Activated naive CD4-positive, alpha-beta T cell treated with anti-CD3 and anti-CD28 coated beads, Interleukin-2, amount 50 U/mL, for 16 hours (primary cell): ENCODE measurements around the gene AR.
"Not testable (repeated sequence)": the region's sequence is repeated elsewhere in the genome, so short reads cannot be mapped to it uniquely, and the experiment has no call there.

ENCODE experiments used
- DNase-seq: peaks from one replicate; pipeline ENCODE4 v3.0.0-alpha.2; 2020

The AR gene

DNA sequence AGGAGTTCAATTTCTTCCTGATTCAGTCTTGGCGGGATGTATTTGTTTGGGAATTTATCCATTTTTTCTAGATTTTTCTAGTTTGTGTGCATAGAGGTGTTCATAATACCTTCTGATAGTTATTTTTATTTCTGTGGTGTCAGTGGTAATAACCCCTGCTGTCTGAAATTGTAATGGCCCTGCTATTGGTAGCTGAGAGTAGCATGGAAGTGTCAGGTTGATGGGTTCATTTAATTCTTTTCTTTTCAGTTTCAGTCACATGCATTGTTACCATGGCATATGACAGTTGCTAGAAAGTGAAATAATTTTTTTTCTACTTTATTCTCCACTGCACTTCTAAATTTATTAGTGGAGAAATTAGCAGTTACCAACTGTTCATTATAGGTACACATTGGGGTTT is 20.7 kb downstream of the AR start:
- no peak for DNase-seq

DNA sequence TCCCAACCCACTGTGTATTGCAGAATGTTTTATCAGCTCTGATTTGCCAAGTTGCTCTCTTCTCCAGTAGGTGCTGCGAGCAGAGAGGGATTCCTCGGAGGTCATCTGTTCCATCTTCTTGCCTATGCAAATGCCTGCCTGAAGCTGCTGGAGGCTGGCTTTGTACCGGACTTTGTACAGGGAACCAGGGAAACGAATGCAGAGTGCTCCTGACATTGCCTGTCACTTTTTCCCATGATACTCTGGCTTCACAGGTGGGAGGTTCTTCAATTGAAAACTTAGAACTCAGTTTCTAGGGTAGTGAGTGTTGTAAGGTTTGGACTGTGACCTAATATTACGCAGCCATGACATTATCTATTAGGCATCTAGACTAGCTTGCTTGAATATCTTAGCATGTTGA is 24.9 kb downstream of the AR start:
- DNase-seq: no peak

- DNase-seq: no peak
These were observed 27.0 kb downstream of the AR start for GRCh38 chrX:67570839-67571238.

DNA sequence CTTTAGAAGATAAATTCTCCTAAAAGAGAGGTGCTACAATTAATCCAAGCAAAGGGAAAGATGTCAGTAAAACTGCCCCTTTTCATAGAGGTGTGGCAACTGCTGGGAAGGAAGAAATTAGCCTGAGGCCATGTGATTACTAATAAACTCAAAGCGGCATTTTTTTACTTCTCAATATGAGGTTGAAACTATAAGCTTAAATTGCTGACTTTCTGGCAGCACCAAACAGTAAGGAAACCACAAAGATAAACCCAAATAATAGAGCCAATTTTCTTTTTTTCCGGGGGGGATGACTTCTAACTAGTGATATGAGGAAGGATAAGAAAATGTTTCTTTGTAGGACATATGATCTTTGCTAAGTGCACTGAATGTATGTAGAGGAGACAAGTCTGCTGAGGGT is 30.9 kb downstream of the AR start:
- DNase-seq: no peak

DNA sequence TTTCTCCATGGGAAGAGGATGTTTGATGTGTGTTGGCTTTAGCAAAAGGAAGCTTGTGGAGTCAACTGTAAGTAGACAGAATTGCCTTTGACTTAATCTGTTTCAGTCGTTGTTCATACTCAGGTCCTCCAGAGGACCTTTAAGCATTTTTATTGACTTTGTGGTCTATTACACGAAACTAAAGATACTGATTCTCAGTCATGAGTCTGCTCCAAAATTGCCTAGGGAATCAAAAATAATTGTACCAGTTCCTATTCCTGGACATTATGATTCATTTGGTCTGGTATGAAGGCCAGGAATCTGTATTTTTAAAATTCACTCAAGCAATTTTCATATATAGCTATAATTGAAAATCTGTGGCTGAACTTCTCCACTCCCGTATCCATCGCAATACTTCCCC is 38.6 kb downstream of the AR start:
- no peak for DNase-seq

DNA sequence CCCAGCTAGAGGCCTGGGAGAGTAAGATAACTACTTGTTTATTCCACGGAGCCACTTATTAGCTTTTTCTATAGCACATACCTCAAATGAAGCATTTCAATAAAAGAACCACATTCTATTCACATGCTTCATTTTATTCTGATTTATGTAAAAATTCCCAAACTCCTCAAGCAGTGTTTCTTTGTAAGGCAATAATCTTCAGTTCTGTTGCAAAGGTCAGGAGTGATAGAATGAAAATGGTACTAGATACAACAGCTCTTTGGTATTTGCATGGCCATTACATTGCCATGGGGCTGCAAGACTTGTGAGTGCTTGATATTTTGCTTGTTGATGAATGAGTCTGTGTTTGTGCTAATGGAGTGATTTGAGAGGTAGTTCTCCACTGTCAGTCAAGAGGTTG is 39.4 kb downstream of the AR start:
- no peak for DNase-seq

DNA sequence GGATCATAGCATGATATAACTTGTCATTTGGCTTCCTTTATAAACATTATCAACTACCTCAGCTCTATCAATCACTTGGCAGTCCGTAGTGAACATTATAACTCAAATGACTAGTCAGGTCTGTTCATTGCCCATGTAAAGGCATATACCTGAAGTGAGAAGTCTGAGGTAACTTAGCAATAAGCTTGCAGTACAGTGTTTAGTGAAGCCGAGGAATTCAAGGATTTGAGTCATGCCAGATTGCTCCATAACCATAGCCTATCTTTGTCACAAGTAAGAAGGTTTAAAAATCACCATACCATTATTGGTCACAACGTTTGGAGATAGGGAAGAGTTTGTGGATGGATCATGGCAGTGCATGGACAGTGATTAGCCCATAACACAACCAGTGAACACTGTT is 41.6 kb downstream of the AR start:
- no peak for DNase-seq

- no peak for DNase-seq
These were observed 44.3 kb downstream of the AR start for GRCh38 chrX:67587946-67588624.

GRCh38 chrX:67596839-67597790 is 53.3 kb downstream of the AR start:
- no peak for DNase-seq

DNA sequence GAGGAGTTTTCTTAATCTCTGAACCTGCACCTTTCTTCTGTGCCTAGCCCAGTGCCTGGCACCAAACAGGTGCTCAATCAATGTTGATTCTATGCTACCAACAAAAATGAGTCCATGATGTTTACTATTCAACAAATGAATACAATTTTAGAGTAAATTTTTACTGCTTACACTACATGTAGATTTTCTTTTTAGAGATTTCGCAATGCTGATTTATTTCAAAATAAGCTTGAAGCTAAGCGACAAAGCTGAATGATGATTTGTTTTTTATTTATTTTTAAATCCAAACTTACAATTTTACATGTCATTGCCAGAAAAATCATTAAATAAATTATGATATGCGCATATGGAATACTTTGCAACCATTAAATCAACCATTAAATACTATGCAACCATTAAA is 55.7 kb downstream of the AR start:
- no peak for DNase-seq

- no peak for DNase-seq
These were observed 58.0 kb downstream of the AR start for GRCh38 chrX:67601771-67602170.

DNA sequence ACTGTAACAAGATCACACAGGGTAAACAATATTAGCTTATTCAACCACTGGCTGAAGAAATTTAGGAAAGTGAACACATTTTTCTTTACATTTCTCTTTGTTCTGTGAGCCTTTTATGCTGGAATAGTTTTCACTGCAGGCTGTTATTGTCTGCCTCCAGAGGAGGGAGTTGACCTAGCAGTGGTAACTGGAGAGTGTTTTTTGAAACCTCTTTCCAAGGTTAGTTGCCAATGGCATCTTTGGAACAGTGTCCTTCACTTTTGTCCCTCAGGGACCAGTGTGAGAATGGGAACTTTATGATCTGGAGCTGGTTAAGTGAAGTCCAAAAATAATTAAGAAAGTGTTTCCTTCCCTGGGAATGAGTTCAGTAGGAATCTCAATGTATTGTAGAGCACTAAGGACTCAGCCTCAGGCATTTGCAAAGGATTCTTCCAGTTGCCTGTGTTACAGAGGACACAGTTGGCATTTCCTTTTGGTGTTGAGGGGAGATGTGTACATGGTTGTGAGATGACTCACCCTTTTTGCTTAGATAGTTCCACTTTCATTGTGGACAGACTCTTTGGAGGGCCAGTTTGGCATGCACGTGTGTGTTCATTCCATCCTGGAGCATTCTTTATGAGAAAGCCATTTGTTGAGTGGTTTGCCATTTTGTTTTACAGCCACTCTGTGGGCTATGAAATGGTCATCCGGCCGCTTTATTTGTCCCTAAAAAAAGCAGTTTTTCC is 61.3 kb downstream of the AR start:
- no peak for DNase-seq

- DNase-seq: no peak
These were observed 63.6 kb downstream of the AR start for GRCh38 chrX:67607466-67607865.

DNA sequence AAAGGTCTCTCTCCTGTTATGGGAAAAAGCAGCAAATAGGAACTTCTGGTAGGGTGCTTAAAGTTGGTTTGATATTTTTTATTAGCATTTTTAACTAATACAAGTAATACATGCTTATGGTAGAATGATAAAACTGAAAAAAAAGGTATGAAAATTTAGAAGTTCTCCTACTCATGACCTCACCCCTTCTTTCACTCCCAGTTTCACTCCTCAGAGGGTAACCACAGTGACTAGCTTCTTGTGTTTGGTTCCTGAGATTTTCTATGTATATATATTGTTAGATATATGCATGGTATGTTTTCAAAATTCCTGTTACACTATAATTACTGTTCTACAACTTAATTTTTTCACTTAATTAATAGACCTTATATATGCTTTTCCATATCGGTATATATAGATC is 66.5 kb downstream of the AR start:
- no peak for DNase-seq

- DNase-seq: no peak
These were observed 68.4 kb downstream of the AR start for GRCh38 chrX:67612231-67612630.

GRCh38 chrX:67613366-67613765 is 69.5 kb downstream of the AR start:
- DNase-seq: no peak

DNA sequence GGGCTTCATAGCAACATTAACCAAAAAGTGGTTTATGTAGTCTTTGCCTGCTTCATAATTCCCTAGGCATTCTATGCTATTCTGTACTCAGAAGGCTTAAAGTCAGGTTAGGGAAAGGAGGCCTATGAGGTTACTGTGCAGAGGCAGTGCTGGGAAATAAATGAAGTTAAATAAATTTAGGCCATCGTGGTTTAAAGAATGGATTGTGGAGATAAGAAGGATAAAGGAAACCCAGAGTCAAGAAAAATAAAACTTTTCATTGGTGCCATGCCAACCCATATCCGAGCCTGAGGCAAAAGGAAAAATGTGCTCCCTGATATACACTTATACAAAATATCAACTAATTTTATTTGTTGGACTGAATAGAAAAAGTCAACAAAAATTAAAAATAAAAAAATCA is 70.2 kb downstream of the AR start:
- no peak for DNase-seq

- DNase-seq: no peak
These were observed 70.6 kb downstream of the AR start for GRCh38 chrX:67614423-67614822.

DNA sequence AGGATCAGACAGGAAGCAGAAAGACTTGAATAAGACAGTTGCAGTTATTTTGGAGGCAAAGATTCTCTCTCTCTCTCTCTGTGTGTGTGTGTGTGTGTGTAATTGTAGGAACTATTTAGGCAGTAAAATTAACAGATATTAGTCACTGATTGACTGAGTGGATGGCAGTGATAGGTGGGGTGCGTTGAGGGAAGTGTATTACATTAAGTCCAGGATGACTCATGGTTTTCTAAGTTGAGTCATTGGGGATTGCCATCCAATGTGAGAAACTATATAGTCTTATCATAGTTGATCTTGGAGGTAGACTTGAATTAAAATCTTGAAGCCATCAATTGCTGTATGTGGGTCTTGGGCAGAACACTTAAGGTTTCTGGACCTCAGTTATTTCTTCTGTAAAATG is 75.4 kb downstream of the AR start:
- no peak for DNase-seq

DNA sequence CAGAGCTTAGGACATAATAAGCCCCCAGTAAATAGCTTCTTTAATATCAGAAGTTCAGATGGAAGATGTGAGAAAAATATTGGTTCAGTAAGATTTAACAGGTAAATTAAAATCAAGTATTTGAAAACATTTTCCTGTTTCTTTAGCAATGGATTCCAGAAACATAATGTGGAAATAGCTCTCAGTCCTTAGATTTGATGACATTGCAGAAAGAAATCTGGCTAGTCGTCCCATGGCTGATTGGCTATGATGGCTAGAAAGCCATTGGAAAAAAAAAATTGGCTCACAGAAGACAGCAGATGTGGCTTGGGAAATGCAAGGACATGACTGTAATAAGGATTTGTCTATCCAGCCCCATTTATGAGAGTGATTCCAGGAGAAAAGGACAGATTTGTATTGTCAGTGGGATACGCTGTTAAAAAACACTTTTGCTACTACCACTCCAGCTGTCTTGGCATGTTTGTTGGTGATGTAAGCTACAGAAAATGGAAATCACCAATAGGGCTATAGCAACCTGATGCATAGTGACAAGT is 78.3 kb downstream of the AR start:
- no peak for DNase-seq

DNA sequence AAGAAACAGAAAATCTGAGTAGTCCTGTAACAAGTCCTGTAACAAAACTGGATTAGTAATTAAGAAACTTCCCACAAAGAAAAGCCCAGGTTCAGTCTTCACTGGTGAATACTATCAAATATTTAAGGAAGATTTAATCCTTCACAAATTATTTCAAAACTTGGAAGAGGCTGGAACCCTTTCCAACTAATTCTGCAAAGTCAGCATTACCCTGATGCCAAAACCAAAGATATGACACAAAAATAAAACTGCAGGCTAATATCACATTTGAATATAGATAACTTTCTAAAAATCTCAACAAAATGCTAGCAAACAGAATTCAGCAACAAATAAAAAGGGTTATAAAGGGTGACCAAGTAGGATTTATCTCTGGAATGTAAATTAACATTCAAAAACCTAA is 80.5 kb downstream of the AR start:
- DNase-seq: no peak

DNA sequence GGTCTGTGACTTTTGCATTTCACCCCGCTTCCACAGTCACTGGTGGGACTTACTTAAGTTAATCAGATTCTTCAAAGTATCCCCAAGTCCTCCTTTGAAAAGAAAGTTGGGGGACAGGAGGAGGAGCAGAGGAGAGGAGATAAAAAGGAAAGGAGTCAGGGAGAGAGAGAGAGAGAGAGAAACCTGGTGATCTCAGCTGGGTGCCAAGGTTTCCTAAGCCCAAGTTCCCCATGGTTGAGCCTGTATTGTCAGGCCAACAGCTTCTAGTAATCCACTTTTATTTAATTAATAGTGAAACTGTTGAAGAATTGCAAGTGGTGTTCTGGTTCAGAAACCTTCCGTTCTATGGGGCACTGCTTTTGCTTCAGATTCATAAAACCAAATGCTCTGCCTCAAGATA is 91.6 kb downstream of the AR start:
- no peak for DNase-seq

DNA sequence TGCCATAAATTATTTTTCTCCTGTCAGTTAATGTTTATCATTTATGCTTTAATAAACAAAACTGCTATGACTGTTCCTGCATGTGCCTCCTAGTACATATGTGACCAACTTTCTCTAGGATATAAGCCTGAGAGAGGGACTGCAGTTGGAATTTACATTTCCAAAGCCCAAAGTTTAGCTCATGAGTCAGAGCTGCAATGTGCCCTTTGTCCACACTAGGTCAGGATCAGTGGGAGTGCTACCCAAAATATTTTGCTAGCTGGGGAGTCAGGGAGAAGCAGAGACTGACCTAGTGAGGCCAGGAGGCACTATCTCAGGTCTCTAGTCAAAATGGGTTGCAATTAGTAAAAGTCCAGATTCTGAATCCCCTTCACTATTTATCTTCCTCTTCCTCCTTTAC is 92.7 kb downstream of the AR start:
- no peak for DNase-seq

DNA sequence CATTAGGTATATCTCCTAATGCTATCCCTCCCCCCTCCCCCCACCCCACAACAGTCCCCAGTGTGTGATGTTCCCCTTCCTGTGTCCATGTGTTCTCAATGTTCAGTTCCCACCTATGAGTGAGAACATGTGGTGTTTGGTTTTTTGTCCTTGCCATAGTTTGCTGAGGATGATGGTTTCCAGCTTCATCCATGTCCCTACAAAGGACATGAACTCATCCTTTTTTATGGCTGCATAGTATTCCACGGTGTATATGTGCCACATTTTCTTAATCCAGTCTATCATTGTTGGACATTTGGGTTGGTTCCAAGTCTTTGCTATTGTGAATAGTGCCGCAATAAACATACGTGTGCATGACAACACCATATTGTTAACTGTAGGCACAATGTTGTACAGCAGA is 93.5 kb downstream of the AR start:
- not testable (repeated sequence) for DNase-seq
